ENCODE results near the gene SEZ6. TPM values are rescaled to one million over a fixed set of nuclear protein-coding genes. Genes with fewer than 3 reads are reported as not detected.
A peak's percentile ranks its signal among the peaks of the same experiment; 100 is the strongest.

The SEZ6 gene
- not detected in 2 replicates for total RNA-seq (2014; rRNA removed; shearing (Covaris generic))

- DNase-seq (ENCODE audit: low read depth), result peak; percentile 80
Measured at GRCh38 chr17:29005936-29006511, at the start of gene SEZ6. Gene SEZ6 (minus strand): TSS chr17:29006033. CDS start chr17:29005869, 164 bp downstream.

GRCh38 chr17:29054835-29055234 lies 49.0 kb upstream of the SEZ6 start:
- DNase-seq (ENCODE audit: low read depth), result no peak

- DNase-seq (ENCODE audit: low read depth), result no peak
Measured at GRCh38 chr17:29051731-29052130, 45.9 kb upstream of the SEZ6 start.

- DNase-seq (ENCODE audit: low read depth), result no peak
Measured at GRCh38 chr17:29051194-29051593, 45.4 kb upstream of the SEZ6 start.

GRCh38 chr17:29050176-29050575 lies 44.3 kb upstream of the SEZ6 start:
- DNase-seq (ENCODE audit: low read depth), result no peak

- no peak for DNase-seq (ENCODE audit: low read depth)
Measured at GRCh38 chr17:29049541-29050145, 43.8 kb upstream of the SEZ6 start.

- DNase-seq (ENCODE audit: low read depth), result peak; percentile 41
Measured at GRCh38 chr17:29048440-29049368, 42.9 kb upstream of the SEZ6 start.

- DNase-seq (ENCODE audit: low read depth), result no peak
Measured at GRCh38 chr17:29046473-29046839, 40.6 kb upstream of the SEZ6 start.

- no peak for DNase-seq (ENCODE audit: low read depth)
Measured at GRCh38 chr17:29045734-29046472, 40.1 kb upstream of the SEZ6 start.

GRCh38 chr17:29045026-29045425 lies 39.2 kb upstream of the SEZ6 start:
- no peak for DNase-seq (ENCODE audit: low read depth)

GRCh38 chr17:29043539-29044145 lies 37.8 kb upstream of the SEZ6 start:
- DNase-seq (ENCODE audit: low read depth), result no peak

GRCh38 chr17:29042679-29043538 lies 37.1 kb upstream of the SEZ6 start, which contains the start of gene PIPOX:
Gene PIPOX (plus strand): TSS chr17:29043141. CDS start chr17:29043226, 85 bp downstream.
- peak; percentile 71 for DNase-seq (ENCODE audit: low read depth)

- DNase-seq (ENCODE audit: low read depth), result no peak
Measured at GRCh38 chr17:29042026-29042678, 36.3 kb upstream of the SEZ6 start.

GRCh38 chr17:29041571-29041970 lies 35.7 kb upstream of the SEZ6 start:
- DNase-seq (ENCODE audit: low read depth), result no peak

- DNase-seq (ENCODE audit: low read depth), result no peak
Measured at GRCh38 chr17:29041091-29041490, 35.3 kb upstream of the SEZ6 start.

- DNase-seq (ENCODE audit: low read depth), result peak; percentile 91
Measured at GRCh38 chr17:29039764-29040598, 34.1 kb upstream of the SEZ6 start.

GRCh38 chr17:29038085-29038795 lies 32.4 kb upstream of the SEZ6 start:
- no peak for DNase-seq (ENCODE audit: low read depth)

- DNase-seq (ENCODE audit: low read depth), result no peak
Measured at GRCh38 chr17:29037739-29038084, 31.9 kb upstream of the SEZ6 start.
